GM23248 (cell line): Measurements from ENCODE around the gene PHKA2.

Experiments
- EZH2 ChIP-seq: fragments of 200-600 bp; sonication (generic); IDR thresholded peaks from 2 replicates; pipeline ENCODE4 v1.6.1; 2018; ENCODE audit warnings: antibody characterized with exemption, mild to moderate bottlenecking; ENCODE audit not compliant: insufficient read depth, poor library complexity, severe bottlenecking
- EZH2phosphoT487 ChIP-seq: fragments of 200-600 bp; sonication (generic); IDR thresholded peaks from 2 replicates; pipeline ENCODE4 v1.6.1; 2018; ENCODE audit warnings: antibody characterized with exemption, moderate library complexity, mild to moderate bottlenecking, low read depth; ENCODE audit not compliant: insufficient read depth

DNA sequence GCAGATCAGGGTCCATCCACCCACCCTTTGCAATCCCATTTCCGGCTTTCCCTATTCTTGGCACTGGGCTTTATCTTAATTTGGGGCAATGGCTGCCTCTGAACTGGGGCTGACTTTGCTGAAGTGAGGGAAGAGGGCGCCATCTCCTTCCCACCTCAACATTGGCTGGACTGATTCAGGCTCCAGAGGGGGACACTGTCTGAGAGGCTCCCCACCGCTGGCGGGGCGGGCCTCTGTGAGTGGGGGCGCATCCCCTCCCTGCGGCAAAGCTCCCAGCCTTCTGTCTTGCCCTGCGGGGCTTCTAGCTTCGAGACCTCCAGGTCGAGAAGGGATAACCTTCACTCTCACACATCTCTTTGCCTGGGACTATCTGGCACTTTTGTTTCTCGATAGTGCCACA, 85.8 kb downstream of the PHKA2 start:
- TF ChIP-seq EZH2 (no peak), EZH2phosphoT487 (no peak)
